GM18517 (cell line): Measurements from ENCODE around the gene RABEP2.
"Not testable (repeated sequence)": the region's sequence is repeated elsewhere in the genome, so short reads cannot be mapped to it uniquely, and the experiment has no call there.

Experiments used
- ATAC-seq: cut with Tn5 transposase; IDR thresholded peaks from one replicate; pipeline ENCODE4 v1.9.1; 2021; ENCODE audit warnings: mild to moderate bottlenecking, moderate library complexity; ENCODE audit not compliant: unreplicated experiment

The RABEP2 gene

DNA sequence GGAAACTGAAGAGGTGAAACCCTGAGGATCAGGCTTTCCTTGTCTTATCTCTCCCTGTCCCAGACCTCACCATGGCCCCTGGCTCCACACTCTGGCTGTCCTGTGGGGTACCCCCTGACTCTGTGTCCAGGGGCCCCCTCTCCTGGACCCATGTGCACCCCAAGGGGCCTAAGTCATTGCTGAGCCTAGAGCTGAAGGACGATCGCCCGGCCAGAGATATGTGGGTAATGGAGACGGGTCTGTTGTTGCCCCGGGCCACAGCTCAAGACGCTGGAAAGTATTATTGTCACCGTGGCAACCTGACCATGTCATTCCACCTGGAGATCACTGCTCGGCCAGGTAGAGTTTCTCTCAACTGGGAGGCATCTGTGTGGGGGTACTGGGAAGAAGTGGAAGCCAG is 8.1 kb upstream of the RABEP2 start:
- ATAC-seq: no peak

- no peak for ATAC-seq
Observed at GRCh38 chr16:28932339-28933141, 7.5 kb upstream of the RABEP2 start.

DNA sequence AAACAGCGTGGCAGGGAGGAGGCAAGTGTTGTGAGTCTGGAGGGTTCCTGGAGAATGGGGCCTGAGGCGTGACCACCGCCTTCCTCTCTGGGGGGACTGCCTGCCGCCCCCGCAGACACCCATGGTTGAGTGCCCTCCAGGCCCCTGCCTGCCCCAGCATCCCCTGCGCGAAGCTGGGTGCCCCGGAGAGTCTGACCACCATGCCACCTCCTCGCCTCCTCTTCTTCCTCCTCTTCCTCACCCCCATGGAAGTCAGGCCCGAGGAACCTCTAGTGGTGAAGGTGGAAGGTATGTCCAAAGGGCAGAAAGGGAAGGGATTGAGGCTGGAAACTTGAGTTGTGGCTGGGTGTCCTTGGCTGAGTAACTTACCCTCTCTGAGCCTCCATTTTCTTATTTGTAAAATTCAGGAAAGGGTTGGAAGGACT is 6.8 kb upstream of the RABEP2 start, which contains the start of gene CD19:
CD19 (plus strand) TSS at position 171 of the 425 bp plus-strand sequence; CDS start at position 201, 30 bp downstream.
- ATAC-seq: no peak

DNA sequence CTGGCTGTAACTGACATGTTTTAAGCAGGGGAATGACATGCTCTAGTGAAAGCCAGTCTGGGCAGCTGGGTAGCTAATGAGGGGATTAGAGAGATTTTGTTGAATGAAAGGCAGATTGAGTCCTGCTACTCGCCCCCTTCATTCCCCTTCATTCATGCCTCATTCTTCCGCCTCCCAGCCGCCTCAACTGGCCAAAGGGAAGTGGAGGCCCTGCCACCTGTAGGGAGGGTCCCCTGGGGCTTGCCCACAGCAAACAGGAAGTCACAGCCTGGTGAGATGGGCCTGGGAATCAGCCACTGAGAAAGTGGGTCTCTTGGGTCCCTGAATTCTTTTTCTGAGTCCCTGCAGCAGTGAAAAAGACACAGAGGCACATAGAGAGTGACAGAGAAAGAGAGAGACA is 5.6 kb upstream of the RABEP2 start:
- ATAC-seq: no peak

- ATAC-seq: no peak
Observed at GRCh38 chr16:28930203-28930602, 5.2 kb upstream of the RABEP2 start.

GRCh38 chr16:28927815-28928214 is 2.8 kb upstream of the RABEP2 start:
- ATAC-seq: no peak

DNA sequence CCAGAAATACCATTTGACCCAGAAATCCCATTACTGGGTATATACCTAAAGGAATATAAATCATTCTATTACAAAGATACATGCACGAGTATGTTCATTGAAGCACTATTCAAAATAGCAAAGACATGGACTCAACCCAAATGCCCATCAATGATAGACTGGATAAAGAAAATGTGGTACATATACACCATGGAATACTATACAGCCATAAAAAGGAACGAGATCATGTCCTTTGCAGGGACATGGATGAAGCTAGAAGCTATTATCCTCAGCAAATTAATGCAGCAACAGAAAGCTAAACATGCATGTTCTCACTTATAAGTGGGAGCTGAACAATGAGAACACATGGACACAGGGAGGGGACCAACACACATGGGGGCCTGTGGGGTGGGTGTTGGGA is 1.2 kb upstream of the RABEP2 start:
- not testable (repeated sequence) for ATAC-seq

DNA sequence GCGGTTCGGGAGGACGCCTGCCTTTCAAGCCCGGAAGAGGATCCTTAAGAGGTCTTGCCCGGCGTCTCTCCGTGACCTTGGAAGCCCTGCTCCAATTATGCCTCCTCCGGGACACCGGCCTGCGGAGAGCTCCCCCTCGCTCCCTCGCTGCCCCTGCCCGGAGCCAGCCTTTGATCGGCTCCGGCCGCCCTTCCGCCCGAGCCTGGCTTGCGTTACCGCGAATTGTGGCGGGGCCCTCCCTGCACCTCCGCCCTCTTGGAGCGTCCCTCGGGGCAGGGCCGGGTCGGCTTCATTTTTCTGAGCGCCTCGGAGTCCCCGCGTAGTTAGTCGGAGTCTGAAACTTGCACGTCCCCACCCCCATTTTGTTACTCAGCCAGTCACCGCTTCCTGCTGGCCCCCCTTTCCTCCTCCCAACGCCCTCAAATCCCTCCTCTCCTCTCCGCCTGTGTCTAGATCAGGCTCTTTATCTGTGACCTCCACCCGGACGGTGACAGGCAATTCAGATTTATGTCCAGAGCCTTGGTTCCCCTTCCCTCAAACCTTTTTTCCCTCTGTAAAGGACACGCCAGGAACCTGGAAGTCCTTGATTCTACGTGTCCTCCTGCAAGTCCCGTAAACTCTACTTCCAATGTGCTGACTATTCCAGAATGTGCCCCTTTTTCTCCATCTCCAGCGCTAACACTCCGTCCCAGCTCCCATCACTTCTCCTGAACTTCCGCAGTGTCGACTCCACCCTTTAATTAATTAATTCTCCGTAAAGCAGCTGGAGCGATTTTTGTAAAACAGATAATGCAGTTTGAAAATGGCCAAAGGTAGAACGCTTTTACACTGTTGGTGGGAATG is 569 bp upstream of the RABEP2 start:
- no peak for ATAC-seq

DNA sequence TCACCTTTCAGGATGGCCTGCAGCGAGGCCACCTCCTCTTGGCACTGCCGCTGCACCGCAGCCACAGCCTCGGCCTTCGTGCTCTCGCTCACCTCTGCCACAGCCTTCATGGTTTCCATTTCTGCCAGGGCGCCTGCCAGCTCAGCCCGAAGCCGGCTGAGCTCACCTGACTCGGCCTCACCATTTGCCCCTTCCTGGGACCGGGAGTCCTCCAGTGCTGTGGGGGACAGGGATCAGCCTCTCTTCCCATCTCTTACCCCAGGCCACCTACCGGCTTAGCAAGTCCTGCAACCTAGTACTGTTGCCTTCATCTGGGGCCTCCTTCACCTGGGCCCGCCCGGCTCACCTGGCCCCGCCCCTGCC is 658 bp downstream of the RABEP2 start:
- peak; percentile 8 for ATAC-seq

GRCh38 chr16:28923652-28924398 is 1.2 kb downstream of the RABEP2 start:
- ATAC-seq: peak; percentile 60

- no peak for ATAC-seq
Observed at GRCh38 chr16:28923231-28923587, 1.8 kb downstream of the RABEP2 start.

DNA sequence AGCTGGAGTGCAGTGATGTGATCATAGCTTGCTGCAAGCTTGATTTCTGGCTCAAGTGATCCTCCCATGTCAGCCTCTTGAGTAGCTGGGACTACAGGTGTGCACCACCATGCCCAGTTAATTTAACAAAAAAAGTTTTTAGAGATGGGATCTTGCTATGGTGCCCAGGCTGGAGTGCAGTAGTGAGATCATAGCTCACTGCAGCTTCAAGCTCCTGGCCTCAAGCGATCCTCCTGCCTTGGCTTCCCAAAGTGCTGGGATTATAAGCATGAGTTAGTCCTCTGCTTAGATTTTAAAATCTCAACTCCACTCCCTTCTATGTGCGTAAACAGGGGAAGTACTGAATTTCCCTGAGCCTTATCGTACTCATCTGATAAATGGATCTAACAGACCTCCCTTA is 6.3 kb downstream of the RABEP2 start:
- ATAC-seq: no peak

DNA sequence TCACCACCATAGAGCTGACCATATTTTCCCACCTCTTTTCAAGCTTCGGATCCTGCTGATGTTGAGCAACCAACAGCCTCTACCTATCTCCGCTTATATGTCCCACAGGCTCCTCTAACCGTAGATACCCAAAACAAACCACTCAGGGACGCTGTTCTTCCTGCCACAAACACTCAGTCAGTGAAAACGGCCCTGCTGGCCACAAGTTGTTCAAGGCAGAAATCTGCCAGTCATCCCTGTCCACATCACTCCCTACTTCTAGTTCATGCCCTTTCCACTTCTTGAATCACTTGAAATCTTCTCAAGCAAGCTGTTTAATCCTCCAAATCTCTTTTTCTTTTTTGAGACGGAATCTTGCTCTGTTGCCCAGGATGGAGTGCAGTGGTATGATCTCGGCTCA is 7.9 kb downstream of the RABEP2 start:
- ATAC-seq: no peak

DNA sequence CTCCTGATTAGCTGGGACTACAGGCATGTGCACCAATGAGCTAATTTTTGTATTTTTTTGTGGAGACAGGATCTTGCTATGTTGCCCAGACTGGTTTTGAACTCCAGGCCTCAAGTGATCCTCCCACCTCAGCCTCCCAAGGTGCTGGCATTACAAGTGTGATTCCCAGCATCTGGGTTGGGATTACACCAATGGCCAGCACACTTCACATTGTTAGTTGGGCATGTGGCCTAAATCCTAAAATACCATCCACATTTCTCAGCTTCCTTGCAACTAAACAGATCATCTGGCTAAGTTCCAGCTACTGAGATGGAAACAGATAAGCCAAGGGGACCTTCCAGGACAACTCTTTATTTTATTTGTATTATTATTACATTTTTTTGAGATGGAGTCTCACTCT is 9.9 kb downstream of the RABEP2 start:
- ATAC-seq: no peak

DNA sequence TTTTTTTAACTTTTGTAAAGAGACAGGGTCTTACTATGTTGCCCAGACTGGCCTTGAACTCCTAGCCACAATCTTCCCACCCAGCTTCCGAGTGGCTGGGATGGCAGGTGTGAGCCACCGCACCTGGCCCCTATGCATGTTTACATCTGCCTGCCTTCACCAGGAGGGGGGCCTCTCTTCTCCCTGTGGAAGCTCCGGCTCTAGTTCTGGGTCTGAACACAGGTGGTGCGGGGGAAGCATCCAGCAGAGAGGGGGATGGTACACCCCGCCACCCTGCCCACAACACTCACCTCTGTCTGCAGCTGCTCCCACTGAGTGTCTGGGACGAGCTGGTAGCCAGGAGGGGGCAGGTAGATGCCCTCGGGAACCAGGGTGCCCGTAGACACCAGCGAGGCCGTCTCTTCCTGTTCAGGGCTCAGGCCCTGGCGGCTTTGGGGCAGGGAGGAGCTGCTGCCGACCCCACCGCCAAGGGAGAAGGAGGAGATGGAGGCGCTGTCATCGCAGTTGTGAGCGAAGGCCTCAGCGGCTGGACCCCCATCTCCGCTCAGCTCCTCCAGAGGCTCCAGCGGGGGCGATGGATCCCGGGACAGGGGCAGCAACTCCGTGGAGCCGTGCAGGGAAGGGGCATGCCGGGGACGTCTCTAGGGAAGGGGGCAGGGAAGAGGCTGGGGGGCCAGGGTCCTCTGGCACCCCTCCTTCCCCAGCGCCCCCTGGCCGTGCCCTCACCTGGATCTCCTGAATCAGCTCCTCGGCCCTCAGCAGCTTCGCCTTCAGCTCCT is 10.9 kb downstream of the RABEP2 start:
- no peak for ATAC-seq

DNA sequence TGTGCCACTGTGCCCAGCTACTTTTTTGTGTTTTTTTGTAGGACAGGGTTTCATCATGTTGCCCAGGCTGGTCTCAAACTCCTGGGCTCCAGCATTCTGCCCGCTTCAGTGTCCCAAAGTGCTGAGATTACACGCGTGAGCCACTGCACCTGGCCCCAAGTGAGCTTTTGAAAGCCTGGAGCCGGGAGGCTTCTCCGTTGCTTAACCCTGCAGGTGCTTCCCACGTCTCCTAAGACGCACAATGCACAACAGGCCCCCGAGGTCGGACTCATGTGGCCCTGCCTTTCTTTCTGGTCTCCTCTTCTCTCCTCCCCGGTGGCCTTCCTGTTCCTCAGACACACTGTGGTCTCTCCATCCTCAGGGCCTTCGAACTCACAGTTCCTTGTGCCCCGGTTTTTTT is 12.5 kb downstream of the RABEP2 start:
- no peak for ATAC-seq

GRCh38 chr16:28910086-28911031 is 14.7 kb downstream of the RABEP2 start:
- ATAC-seq: no peak

GRCh38 chr16:28905800-28906372 is 19.2 kb downstream of the RABEP2 start:
- ATAC-seq: no peak

GRCh38 chr16:28905229-28905754 is 19.7 kb downstream of the RABEP2 start:
- ATAC-seq: no peak
